Adrenal gland (tissue), 5 donors: Measurements from ENCODE around the gene GPN3.

Experiments used
- POLR2A ChIP-seq, 2 donors: fragments of 450-650 bp; IDR thresholded peaks; one replicate each; pipeline ENCODE4 v1.6.1; 2017; ENCODE audit warnings: antibody characterized with exemption in 2 of 2, mild to moderate bottlenecking in 2 of 2, moderate library complexity in 1 of 2
- TF ChIP-seq, protein P1 (sequence below), 6 experiments: fragments of 450-650 bp in 4 of 6; fragments of 200-600 bp in 2 of 6; sonication (generic) in 1 of 6; IDR thresholded peaks; 1 replicate in 5 of 6; 2 replicates in 1 of 6; pipeline versions ENCODE4 v1.5.1 to v1.8.0; 2016 to 2021; ENCODE audit warnings: antibody characterized with exemption in 6 of 6, mild to moderate bottlenecking in 2 of 6, moderate library complexity in 1 of 6
- donor health status: DM: no; HTN: no; CAD: no.

DNA sequence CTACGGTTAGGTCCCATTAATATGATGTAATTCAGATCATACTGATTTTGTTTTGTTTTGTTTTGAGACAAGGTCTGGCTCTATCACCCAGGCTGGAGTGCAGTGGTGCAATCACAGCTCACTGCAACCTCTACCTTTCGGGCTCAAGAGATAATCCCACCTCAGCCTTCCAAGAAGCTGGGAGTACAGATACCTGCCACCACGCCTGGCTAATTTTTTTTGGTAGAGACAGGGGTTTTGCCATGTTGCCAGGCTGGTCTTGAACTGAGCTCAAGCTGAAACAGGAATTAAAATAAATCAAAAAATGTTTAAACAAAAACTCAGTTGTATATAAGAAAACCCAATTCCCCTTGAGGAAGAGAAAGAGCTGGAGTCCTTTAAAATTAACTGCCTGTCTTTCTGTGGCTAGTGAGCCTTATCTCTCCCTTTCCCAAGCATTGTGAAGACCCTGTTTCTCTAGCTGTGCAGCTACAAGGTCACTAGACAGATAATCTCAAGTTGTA is 46.8 kb downstream of the GPN3 start:
- TF ChIP-seq, protein P1, sequence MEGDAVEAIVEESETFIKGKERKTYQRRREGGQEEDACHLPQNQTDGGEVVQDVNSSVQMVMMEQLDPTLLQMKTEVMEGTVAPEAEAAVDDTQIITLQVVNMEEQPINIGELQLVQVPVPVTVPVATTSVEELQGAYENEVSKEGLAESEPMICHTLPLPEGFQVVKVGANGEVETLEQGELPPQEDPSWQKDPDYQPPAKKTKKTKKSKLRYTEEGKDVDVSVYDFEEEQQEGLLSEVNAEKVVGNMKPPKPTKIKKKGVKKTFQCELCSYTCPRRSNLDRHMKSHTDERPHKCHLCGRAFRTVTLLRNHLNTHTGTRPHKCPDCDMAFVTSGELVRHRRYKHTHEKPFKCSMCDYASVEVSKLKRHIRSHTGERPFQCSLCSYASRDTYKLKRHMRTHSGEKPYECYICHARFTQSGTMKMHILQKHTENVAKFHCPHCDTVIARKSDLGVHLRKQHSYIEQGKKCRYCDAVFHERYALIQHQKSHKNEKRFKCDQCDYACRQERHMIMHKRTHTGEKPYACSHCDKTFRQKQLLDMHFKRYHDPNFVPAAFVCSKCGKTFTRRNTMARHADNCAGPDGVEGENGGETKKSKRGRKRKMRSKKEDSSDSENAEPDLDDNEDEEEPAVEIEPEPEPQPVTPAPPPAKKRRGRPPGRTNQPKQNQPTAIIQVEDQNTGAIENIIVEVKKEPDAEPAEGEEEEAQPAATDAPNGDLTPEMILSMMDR (IDR thresholded peaks at IDR 0.05): no peak
- TF ChIP-seq POLR2A (IDR thresholded peaks at IDR 0.05): no peak
